Peyer's patch (tissue), 4 donors: ENCODE results near the gene PPP1R16B. TPM values are rescaled to one million over a fixed set of nuclear protein-coding genes. Genes with fewer than 3 reads are reported as not detected.

Experiments used
- DNase-seq, 3 donors: peaks; one replicate each; pipeline ENCODE4 v3.0.0-alpha.2; 2017 to 2019
- H3K27ac ChIP-seq, 4 donors: fragments of 200-600 bp; sonication (generic); one replicate each; pipeline ENCODE4 v1.5.1; 2016 to 2019
- H3K27me3 ChIP-seq, 2 donors: fragments of 200-600 bp; sonication (generic); one replicate each; pipeline ENCODE4 v1.5.1; 2019
- H3K36me3 ChIP-seq, 3 donors: fragments of 200-600 bp; sonication (generic); one replicate each; pipeline ENCODE4 v1.5.1; 2016 to 2019
- H3K4me1 ChIP-seq, 4 donors: fragments of 200-600 bp; sonication (generic); one replicate each; pipeline ENCODE4 v1.5.1; 2016 to 2019
- H3K4me3 ChIP-seq, 4 donors: fragments of 200-600 bp; sonication (generic); 1 replicate in 3 of 4; 2 replicates in 1 of 4; pipeline ENCODE4 v1.5.1; 2016 to 2019; ENCODE audit warnings: mild to moderate bottlenecking in 1 of 4
- H3K9me3 ChIP-seq, 4 donors: fragments of 200-600 bp; sonication (generic); one replicate each; pipeline ENCODE4 v1.5.1; 2016 to 2019; ENCODE audit warnings: mild to moderate bottlenecking in 1 of 4
- CTCF ChIP-seq, 6 experiments: fragments of 450-650 bp in 4 of 6; fragments of 200-600 bp in 2 of 6; sonication (generic) in 1 of 6; IDR thresholded peaks; one replicate each; pipeline ENCODE4 v1.5.1; 2017 to 2019; ENCODE audit warnings: antibody characterized with exemption in 6 of 6, mild to moderate bottlenecking in 3 of 6, moderate library complexity in 1 of 6
- POLR2A ChIP-seq, 2 donors: fragments of 450-650 bp; IDR thresholded peaks; one replicate each; pipeline ENCODE4 v1.5.1; 2017; ENCODE audit warnings: antibody characterized with exemption in 2 of 2, mild to moderate bottlenecking in 2 of 2, moderate library complexity in 2 of 2
- total RNA-seq, 4 donors: library from RNA; depleted of rRNA; stranded (reverse); fragments of >200 nt; gene quantifications; one replicate each; pipeline ENCODE4 v1.1.0, GENCODE V29; 2016

The PPP1R16B gene
- total RNA-seq, 4 donors from 2014 or later: 3.2 to 41.3 (median 7.2) TPM

DNA sequence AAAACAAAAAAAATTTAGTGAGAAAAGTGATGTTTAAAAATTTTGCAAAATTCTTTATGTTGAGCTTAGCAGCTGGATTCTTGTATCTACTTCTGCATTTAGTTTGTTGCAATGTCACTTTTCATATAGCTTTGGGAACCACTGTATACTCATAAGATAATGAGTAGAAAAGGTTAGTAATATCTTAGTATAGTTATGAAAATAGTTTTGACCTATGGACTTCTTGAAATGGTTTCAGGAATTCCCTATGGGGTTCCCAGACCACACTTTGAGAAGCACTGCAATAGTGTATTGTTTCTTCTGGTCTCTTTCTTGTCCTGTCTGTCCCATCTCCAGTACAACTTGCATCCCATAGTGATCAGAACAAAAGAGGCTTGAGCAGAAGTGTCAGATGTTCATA, 29.4 kb downstream of the PPP1R16B start:
- no peaks in the 10 kb centered on the region for H3K27me3 ChIP-seq
- H3K9me3 ChIP-seq: no peaks in the 10 kb centered on the region
- DNase-seq: no peak
- no peak overlapping the region for H3K27ac ChIP-seq
- TF ChIP-seq POLR2A (IDR thresholded peaks at IDR 0.05) (no peak), CTCF (IDR thresholded peaks at IDR 0.05) (no peak)
- H3K4me1 ChIP-seq: peaks cover 0 to 7% (median 2%) of the 10 kb centered on the region in 4 donors
- no peaks in the 10 kb centered on the region for H3K36me3 ChIP-seq
- H3K4me3 ChIP-seq: no peak overlapping the region

GRCh38 chr20:38835792-38836191, 30.3 kb downstream of the PPP1R16B start:
- TF ChIP-seq CTCF (IDR thresholded peaks at IDR 0.05): no peak
- TF ChIP-seq POLR2A (IDR thresholded peaks at IDR 0.05): no peak
- no peaks in the 10 kb centered on the region for H3K9me3 ChIP-seq

DNA sequence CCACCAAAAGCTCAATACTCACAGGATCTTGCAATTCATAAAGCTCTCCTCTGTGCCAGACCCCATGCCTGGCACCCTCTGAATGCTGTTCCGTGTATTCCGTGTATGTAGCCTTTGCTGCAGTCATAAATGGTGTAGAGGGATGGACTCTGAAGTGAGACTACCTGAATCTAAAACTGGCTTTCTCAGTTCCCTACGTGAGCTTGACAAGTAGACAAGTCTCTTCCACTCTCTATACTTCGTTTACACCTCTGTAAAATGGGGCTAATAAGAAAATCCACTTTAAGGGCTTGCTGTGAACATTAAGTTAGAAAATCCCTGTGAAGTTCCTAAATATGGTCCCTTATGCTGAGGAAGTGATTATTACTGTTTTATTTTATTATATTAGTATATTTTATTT, 31.5 kb downstream of the PPP1R16B start:
- Histone ChIP-seq H3K4me3 (no peak overlapping the region), H3K27ac (peak overlapping the region in 1 of 4 donors; percentile 59), H3K4me1 (peaks cover 0 to 10% (median 3%) of the 10 kb centered on the region in 4 donors), H3K9me3 (no peaks in the 10 kb centered on the region), H3K27me3 (no peaks in the 10 kb centered on the region), H3K36me3 (no peaks in the 10 kb centered on the region)
- TF ChIP-seq CTCF (IDR thresholded peaks at IDR 0.05): no peak
- no peak for TF ChIP-seq POLR2A (IDR thresholded peaks at IDR 0.05)
- no peak for DNase-seq

More at GRCh38 chr20:38835792-38836191, 30.3 kb downstream of the PPP1R16B start:
- no peaks in the 10 kb centered on the region for H3K36me3 ChIP-seq
- H3K4me3 ChIP-seq: no peak overlapping the region
- H3K27ac ChIP-seq: peak overlapping the region in 1 of 4 donors; percentile 59
- no peaks in the 10 kb centered on the region for H3K27me3 ChIP-seq
- H3K4me1 ChIP-seq: peaks cover 0 to 9% (median 2%) of the 10 kb centered on the region in 4 donors
- no peak for DNase-seq

- no peak overlapping the region for H3K4me3 ChIP-seq
- H3K4me1 ChIP-seq: peaks cover 0 to 16% (median 3%) of the 10 kb centered on the region in 4 donors
- H3K9me3 ChIP-seq: no peaks in the 10 kb centered on the region
- DNase-seq: no peak
- no peaks in the 10 kb centered on the region for H3K27me3 ChIP-seq
- no peaks in the 10 kb centered on the region for H3K36me3 ChIP-seq
- no peak for TF ChIP-seq POLR2A (IDR thresholded peaks at IDR 0.05)
- TF ChIP-seq CTCF (IDR thresholded peaks at IDR 0.05): no peak
- peak overlapping the region in 1 of 4 donors; percentile 59 for H3K27ac ChIP-seq
Observed at GRCh38 chr20:38838326-38838725, 32.8 kb downstream of the PPP1R16B start.

GRCh38 chr20:38839563-38839962, 34.1 kb downstream of the PPP1R16B start:
- TF ChIP-seq CTCF (IDR thresholded peaks at IDR 0.05) (no peak), POLR2A (IDR thresholded peaks at IDR 0.05) (no peak)
- no peak for DNase-seq
- Histone ChIP-seq H3K36me3 (no peaks in the 10 kb centered on the region), H3K4me1 (peaks cover 0 to 16% (median 3%) of the 10 kb centered on the region in 4 donors), H3K4me3 (no peak overlapping the region), H3K9me3 (no peaks in the 10 kb centered on the region), H3K27me3 (no peaks in the 10 kb centered on the region), H3K27ac (peak overlapping the region; percentile 32 to 81 (median 72))
